ENCODE results near the gene PLA2G6. TPM values are rescaled to one million over a fixed set of nuclear protein-coding genes. Genes with fewer than 3 reads are reported as not detected.

Gene PLA2G6
- polyA plus RNA-seq, 2 of the 4 experiments (the other 2 are of a cell fraction): 7.4 to 7.6 TPM

GRCh38 chr22:38129021-38129420 is 52.6 kb downstream of the PLA2G6 start:
- FAIRE-seq (no peak), ATAC-seq (no peak), DNase-seq (ENCODE audit: low read depth in 1 of 2, low spot score in 1 of 2) (no peak)
- CTCF ChIA-PET: interaction anchor here (0.7 to 4.8 kb wide), 4 partner anchors 9 to 21 kb away, joined by 3 to 22 read pairs (median 4); no protein-coding TSS in a partner anchor
- Histone ChIP-seq H3K27ac (no peak overlapping the region), H3K9me3 (no peaks in the 10 kb centered on the region), H3K4me2 (no peak overlapping the region), H3K4me1 (no peaks in the 10 kb centered on the region), H3K4me3 (no peak overlapping the region)
- POLR2A ChIA-PET: no interaction called here
- 83% methylated on average over 5 of the region's 10 CpGs for WGBS (ENCODE audit: missing lambda C conversion rate)
- TF ChIP-seq TFCP2L1 (CRISPR knock-in tag; IDR thresholded peaks at IDR 0.05) (no peak), NFE2L2 (conservative IDR thresholded peaks at IDR 0.05; ENCODE audit: low read length) (no peak), E2F6 (IDR thresholded peaks at IDR 0.05; ENCODE audit: borderline replicate concordance, low read depth) (no peak), TP53 (CRISPR knock-in tag; IDR thresholded peaks at IDR 0.05) (no peak), POLR2A (IDR thresholded peaks at IDR 0.05; ENCODE audit: low read length) (no peak), HOXB13 (CRISPR knock-in tag; IDR thresholded peaks at IDR 0.05; ENCODE audit: low read depth) (no peak), USF2 (IDR thresholded peaks at IDR 0.05) (no peak), CTCF (IDR thresholded peaks at IDR 0.05) (no peak), KDM1A (IDR thresholded peaks at IDR 0.05; ENCODE audit: low read depth) (no peak), REST (IDR thresholded peaks at IDR 0.05) (no peak), RFX5 (IDR thresholded peaks at IDR 0.05) (no peak), EP300 (IDR thresholded peaks at IDR 0.05) (no peak), CHD2 (IDR thresholded peaks at IDR 0.05; ENCODE audit: low read length, partially characterized antibody) (no peak)

GRCh38 chr22:38127869-38128268 is 53.8 kb downstream of the PLA2G6 start:
- no peak for TF ChIP-seq PHF8 (IDR thresholded peaks at IDR 0.05; ENCODE audit: borderline replicate concordance, low read depth)
- TF ChIP-seq USF2 (IDR thresholded peaks at IDR 0.05): no peak
- no peak for TF ChIP-seq NPAS2 (CRISPR knock-in tag; IDR thresholded peaks at IDR 0.05; ENCODE audit: borderline replicate concordance)
- TF ChIP-seq EP300 (IDR thresholded peaks at IDR 0.05): no peak
- no peak for TF ChIP-seq HOXB5 (CRISPR knock-in tag; IDR thresholded peaks at IDR 0.05)
- TF ChIP-seq HMGXB4 (CRISPR knock-in tag; IDR thresholded peaks at IDR 0.05; ENCODE audit: borderline replicate concordance): no peak
- TF ChIP-seq REST (IDR thresholded peaks at IDR 0.05): no peak
- TF ChIP-seq CBX8 (IDR thresholded peaks at IDR 0.05): no peak
- no CpG with 5 or more reads among the region's 9 CpGs for WGBS (ENCODE audit: missing lambda C conversion rate)
- FAIRE-seq: no peak
- Histone ChIP-seq H3K27ac (no peak overlapping the region), H3K4me3 (no peak overlapping the region), H3K4me2 (no peak overlapping the region), H3K9me3 (no peaks in the 10 kb centered on the region), H3K4me1 (no peaks in the 10 kb centered on the region)
- CTCF ChIA-PET: interaction anchor here (1.2 to 4.8 kb wide), 3 partner anchors 9 to 22 kb away, joined by 3 to 22 read pairs (median 5); no protein-coding TSS in a partner anchor
- ATAC-seq: no peak
- POLR2A ChIA-PET: no interaction called here
- no peak for DNase-seq (ENCODE audit: low read depth in 1 of 2, low spot score in 1 of 2)
